ENCODE data around the gene LARGE1. TPM values are rescaled to one million over a fixed set of nuclear protein-coding genes. Genes with fewer than 3 reads are reported as not detected.
"Not testable (repeated sequence)": the region's sequence is repeated elsewhere in the genome, so short reads cannot be mapped to it uniquely, and the experiment has no call there.

Gene LARGE1
- total and polyA plus RNA-seq, 2 experiments from 2014 or later, result 21.2 to 23.6 TPM

DNA sequence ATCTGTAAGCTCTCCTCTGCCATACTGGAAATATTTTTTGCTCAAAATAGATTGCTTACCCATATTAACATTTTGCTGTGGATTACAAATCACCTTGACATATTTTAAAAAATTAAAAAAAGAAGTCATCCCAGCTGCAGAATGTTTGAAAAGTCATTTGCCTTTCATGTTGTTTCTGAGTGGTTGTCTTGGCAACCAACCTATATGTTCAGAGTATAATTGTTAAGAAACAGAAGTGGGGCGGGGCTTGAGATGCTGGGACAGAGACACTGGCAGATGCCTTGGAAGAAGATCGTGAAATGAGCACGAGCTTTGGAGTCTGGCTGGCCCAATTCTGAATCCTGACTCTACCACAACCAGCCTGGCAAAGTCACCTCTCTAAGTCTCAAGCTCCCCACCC is 348.2 kb downstream of the LARGE1 start:
- H3K9me2 ChIP-seq (replicated peaks; ENCODE audit: insufficient read depth), result no peaks in the 10 kb centered on the region
- peaks cover 8% of the 10 kb centered on the region for H3K4me1 ChIP-seq (ENCODE audit: insufficient read depth)
- H3K36me3 ChIP-seq (replicated peaks; ENCODE audit: insufficient read depth, low read depth), result no peaks in the 10 kb centered on the region
- WGBS (ENCODE audit: low lambda C conversion rate, missing lambda C conversion rate), result 88% methylated on average over 3 of the region's 3 CpGs
- TF ChIP-seq EZH2phosphoT487 (IDR thresholded peaks at IDR 0.05; ENCODE audit: low read depth, severe bottlenecking, unreplicated experiment) (no peak), EZH2 (IDR thresholded peaks at IDR 0.05; ENCODE audit: borderline replicate concordance) (no peak)
- TF ChIP-seq, protein P1, sequence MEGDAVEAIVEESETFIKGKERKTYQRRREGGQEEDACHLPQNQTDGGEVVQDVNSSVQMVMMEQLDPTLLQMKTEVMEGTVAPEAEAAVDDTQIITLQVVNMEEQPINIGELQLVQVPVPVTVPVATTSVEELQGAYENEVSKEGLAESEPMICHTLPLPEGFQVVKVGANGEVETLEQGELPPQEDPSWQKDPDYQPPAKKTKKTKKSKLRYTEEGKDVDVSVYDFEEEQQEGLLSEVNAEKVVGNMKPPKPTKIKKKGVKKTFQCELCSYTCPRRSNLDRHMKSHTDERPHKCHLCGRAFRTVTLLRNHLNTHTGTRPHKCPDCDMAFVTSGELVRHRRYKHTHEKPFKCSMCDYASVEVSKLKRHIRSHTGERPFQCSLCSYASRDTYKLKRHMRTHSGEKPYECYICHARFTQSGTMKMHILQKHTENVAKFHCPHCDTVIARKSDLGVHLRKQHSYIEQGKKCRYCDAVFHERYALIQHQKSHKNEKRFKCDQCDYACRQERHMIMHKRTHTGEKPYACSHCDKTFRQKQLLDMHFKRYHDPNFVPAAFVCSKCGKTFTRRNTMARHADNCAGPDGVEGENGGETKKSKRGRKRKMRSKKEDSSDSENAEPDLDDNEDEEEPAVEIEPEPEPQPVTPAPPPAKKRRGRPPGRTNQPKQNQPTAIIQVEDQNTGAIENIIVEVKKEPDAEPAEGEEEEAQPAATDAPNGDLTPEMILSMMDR (IDR thresholded peaks at IDR 0.05; ENCODE audit: poor library complexity), result no peak
- DNase-seq (ENCODE audit: low spot score), result no peak
- H3K27ac ChIP-seq, result no peak overlapping the region
- no peaks in the 10 kb centered on the region for H3K27me3 ChIP-seq
- no peaks in the 10 kb centered on the region for H4K20me1 ChIP-seq (ENCODE audit: insufficient read depth, poor library complexity, severe bottlenecking)
- no peak overlapping the region for H3K4me2 ChIP-seq
- H3K4me3 ChIP-seq, result no peak overlapping the region
- peaks cover 15% of the 10 kb centered on the region for H3K79me2 ChIP-seq
- no peak overlapping the region for H2AFZ ChIP-seq
- H3K9me3 ChIP-seq (ENCODE audit: low read depth), result no peaks in the 10 kb centered on the region

DNA sequence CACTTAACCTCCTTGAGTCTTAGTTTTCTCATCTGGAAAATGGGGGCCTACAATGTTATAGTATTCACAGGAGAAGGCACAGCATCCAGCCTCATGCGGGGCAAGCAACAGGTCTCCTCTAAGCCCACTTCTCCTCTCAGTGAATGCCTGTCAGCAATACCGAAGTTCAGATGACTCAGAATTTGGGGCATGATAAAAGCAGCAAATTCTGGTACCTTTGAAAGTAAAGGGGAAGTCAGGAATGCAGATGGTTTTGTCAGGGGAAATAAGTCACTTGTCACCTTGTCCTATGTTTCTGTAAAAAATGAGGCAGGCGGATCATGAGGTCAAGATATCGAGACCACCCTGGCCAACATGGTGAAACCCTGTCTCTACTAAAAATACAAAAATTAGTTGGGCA is 350.2 kb downstream of the LARGE1 start:
- 90% methylated on average over 4 of the region's 4 CpGs for whole genome bisulfite sequencing (ENCODE audit: low lambda C conversion rate, missing lambda C conversion rate)
- H3K9me3 ChIP-seq (ENCODE audit: low read depth), result no peaks in the 10 kb centered on the region
- TF ChIP-seq, protein P1 (IDR thresholded peaks at IDR 0.05; ENCODE audit: poor library complexity), result no peak
- TF ChIP-seq EZH2 (IDR thresholded peaks at IDR 0.05; ENCODE audit: borderline replicate concordance) (no peak), EZH2phosphoT487 (IDR thresholded peaks at IDR 0.05; ENCODE audit: low read depth, severe bottlenecking, unreplicated experiment) (no peak)
- no peaks in the 10 kb centered on the region for H3K27me3 ChIP-seq
- H3K4me1 ChIP-seq (ENCODE audit: insufficient read depth), result peaks cover 8% of the 10 kb centered on the region
- no peak for DNase-seq (ENCODE audit: low spot score)
- H3K36me3 ChIP-seq (replicated peaks; ENCODE audit: insufficient read depth, low read depth), result no peaks in the 10 kb centered on the region
- H3K79me2 ChIP-seq, result peaks cover 2% of the 10 kb centered on the region
- no peak overlapping the region for H3K4me3 ChIP-seq
- H2AFZ ChIP-seq, result no peak overlapping the region
- no peaks in the 10 kb centered on the region for H4K20me1 ChIP-seq (ENCODE audit: insufficient read depth, poor library complexity, severe bottlenecking)
- H3K27ac ChIP-seq, result no peak overlapping the region
- no peaks in the 10 kb centered on the region for H3K9me2 ChIP-seq (replicated peaks; ENCODE audit: insufficient read depth)
- no peak overlapping the region for H3K4me2 ChIP-seq

GRCh38 chr22:33569559-33569958 is 350.7 kb downstream of the LARGE1 start:
- H4K20me1 ChIP-seq (ENCODE audit: insufficient read depth, poor library complexity, severe bottlenecking), result no peaks in the 10 kb centered on the region
- H3K4me1 ChIP-seq (ENCODE audit: insufficient read depth), result peaks cover 8% of the 10 kb centered on the region
- no peak overlapping the region for H3K4me3 ChIP-seq
- TF ChIP-seq, protein P1 (IDR thresholded peaks at IDR 0.05; ENCODE audit: poor library complexity), result no peak
- TF ChIP-seq EZH2phosphoT487 (IDR thresholded peaks at IDR 0.05; ENCODE audit: low read depth, severe bottlenecking, unreplicated experiment), result no peak
- no peak for TF ChIP-seq EZH2 (IDR thresholded peaks at IDR 0.05; ENCODE audit: borderline replicate concordance)
- no peaks in the 10 kb centered on the region for H3K36me3 ChIP-seq (replicated peaks; ENCODE audit: insufficient read depth, low read depth)
- no peak overlapping the region for H3K27ac ChIP-seq
- WGBS (ENCODE audit: low lambda C conversion rate, missing lambda C conversion rate), result 42% methylated on average over 3 of the region's 3 CpGs
- H3K27me3 ChIP-seq, result no peaks in the 10 kb centered on the region
- no peak overlapping the region for H3K4me2 ChIP-seq
- H2AFZ ChIP-seq, result no peak overlapping the region
- no peaks in the 10 kb centered on the region for H3K9me2 ChIP-seq (replicated peaks; ENCODE audit: insufficient read depth)
- peaks cover 2% of the 10 kb centered on the region for H3K79me2 ChIP-seq
- H3K9me3 ChIP-seq (ENCODE audit: low read depth), result no peaks in the 10 kb centered on the region
- DNase-seq (ENCODE audit: low spot score), result no peak

DNA sequence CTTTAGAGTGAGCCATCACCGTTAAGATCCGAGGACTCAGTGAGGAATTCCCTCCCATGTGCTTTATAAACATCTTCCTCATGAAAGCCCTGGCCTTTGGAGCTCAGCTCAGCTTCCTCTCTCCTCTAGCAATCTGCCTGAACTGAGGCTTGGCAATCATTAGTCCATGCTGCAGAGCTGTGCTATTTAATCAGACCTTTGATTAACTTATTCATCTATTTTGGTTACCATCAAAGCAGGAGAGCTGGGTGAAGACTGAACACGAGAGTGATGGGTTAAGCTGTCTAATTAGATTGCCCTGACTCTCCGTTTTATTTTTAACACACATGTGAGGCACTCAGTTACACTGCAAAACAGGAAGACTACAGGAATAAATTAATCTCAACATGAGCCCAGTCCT is 351.3 kb downstream of the LARGE1 start:
- H3K4me3 ChIP-seq, result no peak overlapping the region
- H3K27ac ChIP-seq, result no peak overlapping the region
- H2AFZ ChIP-seq, result no peak overlapping the region

DNA sequence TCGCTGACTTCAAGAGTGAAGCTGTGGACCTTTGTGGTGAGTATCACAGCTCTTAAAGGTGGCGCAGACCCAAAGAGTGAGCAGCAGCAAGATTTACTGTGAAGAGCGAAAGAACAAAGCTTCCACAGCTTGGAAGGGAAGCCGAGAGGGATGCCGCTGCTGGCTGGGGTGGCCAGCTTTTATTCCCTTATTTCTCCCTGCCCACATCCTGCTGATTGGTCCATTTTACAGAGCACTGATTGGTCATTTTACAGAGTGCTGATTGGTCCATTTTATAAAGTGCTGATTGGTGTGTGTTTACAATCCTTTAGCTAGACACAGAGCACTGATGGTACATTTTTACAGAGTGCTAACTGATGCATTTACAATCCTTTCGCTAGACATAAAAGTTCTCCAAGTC is 353.8 kb downstream of the LARGE1 start:
- not testable (repeated sequence) for H3K27me3 ChIP-seq; H3K4me3 ChIP-seq; H4K20me1 ChIP-seq (ENCODE audit: insufficient read depth, poor library complexity, severe bottlenecking); H3K4me2 ChIP-seq; H3K9me2 ChIP-seq (replicated peaks; ENCODE audit: insufficient read depth); H2AFZ ChIP-seq; DNase-seq (ENCODE audit: low spot score); H3K27ac ChIP-seq; H3K9me3 ChIP-seq (ENCODE audit: low read depth); H3K4me1 ChIP-seq (ENCODE audit: insufficient read depth); H3K36me3 ChIP-seq (replicated peaks; ENCODE audit: insufficient read depth, low read depth); H3K79me2 ChIP-seq
- WGBS (ENCODE audit: low lambda C conversion rate, missing lambda C conversion rate), result 93% methylated on average over 6 of the region's 6 CpGs

More for the DNA sequence above, 351.3 kb downstream of the LARGE1 start:
- Histone ChIP-seq H3K79me2 (peaks cover 2% of the 10 kb centered on the region), H3K9me2 (replicated peaks; ENCODE audit: insufficient read depth) (no peaks in the 10 kb centered on the region), H3K9me3 (ENCODE audit: low read depth) (no peaks in the 10 kb centered on the region), H3K27me3 (no peaks in the 10 kb centered on the region), H3K36me3 (replicated peaks; ENCODE audit: insufficient read depth, low read depth) (no peaks in the 10 kb centered on the region), H3K4me1 (ENCODE audit: insufficient read depth) (peaks cover 8% of the 10 kb centered on the region), H3K4me2 (no peak overlapping the region), H4K20me1 (ENCODE audit: insufficient read depth, poor library complexity, severe bottlenecking) (no peaks in the 10 kb centered on the region)
- no peak for DNase-seq (ENCODE audit: low spot score)
- WGBS (ENCODE audit: low lambda C conversion rate, missing lambda C conversion rate), result 43% methylated on average over 4 of the region's 4 CpGs
- TF ChIP-seq EZH2 (IDR thresholded peaks at IDR 0.05; ENCODE audit: borderline replicate concordance) (no peak), EZH2phosphoT487 (IDR thresholded peaks at IDR 0.05; ENCODE audit: low read depth, severe bottlenecking, unreplicated experiment) (no peak)

Data from hepatocyte (in vitro differentiated cells).